HG02870 (cell line): ENCODE measurements around the gene WWP2.

Experiments used
- ATAC-seq: cut with Tn5 transposase; IDR thresholded peaks from one replicate; pipeline ENCODE4 v1.9.1; 2021; ENCODE audit warnings: mild to moderate bottlenecking, moderate library complexity; ENCODE audit not compliant: unreplicated experiment

WWP2 gene

GRCh38 chr16:69829338-69829737, 67.2 kb downstream of the WWP2 start:
- ATAC-seq: no peak

- ATAC-seq: no peak
Measured at GRCh38 chr16:69830146-69830533, 68.0 kb downstream of the WWP2 start.

- no peak for ATAC-seq
Measured at GRCh38 chr16:69830534-69831211, 68.5 kb downstream of the WWP2 start.

GRCh38 chr16:69831212-69832123, 69.3 kb downstream of the WWP2 start:
- no peak for ATAC-seq

GRCh38 chr16:69833357-69834282, 71.5 kb downstream of the WWP2 start:
- no peak for ATAC-seq

GRCh38 chr16:69834807-69835466, 72.8 kb downstream of the WWP2 start:
- ATAC-seq: peak; percentile 47

- no peak for ATAC-seq
Measured at GRCh38 chr16:69836257-69836656, 74.1 kb downstream of the WWP2 start.

GRCh38 chr16:69837380-69837779, 75.2 kb downstream of the WWP2 start:
- no peak for ATAC-seq

GRCh38 chr16:69838489-69838888, 76.4 kb downstream of the WWP2 start:
- no peak for ATAC-seq

- ATAC-seq: no peak
Measured at GRCh38 chr16:69839240-69839688, 77.1 kb downstream of the WWP2 start.

- ATAC-seq: no peak
Measured at GRCh38 chr16:69839798-69840409, 77.8 kb downstream of the WWP2 start.

- no peak for ATAC-seq
Measured at GRCh38 chr16:69840975-69841374, 78.8 kb downstream of the WWP2 start.

GRCh38 chr16:69844441-69844840, 82.3 kb downstream of the WWP2 start:
- no peak for ATAC-seq

GRCh38 chr16:69845181-69845580, 83.0 kb downstream of the WWP2 start:
- ATAC-seq: no peak

GRCh38 chr16:69847643-69848042, 85.5 kb downstream of the WWP2 start:
- ATAC-seq: no peak

GRCh38 chr16:69848637-69849545, 86.8 kb downstream of the WWP2 start:
- ATAC-seq: no peak

GRCh38 chr16:69851491-69852240, 89.5 kb downstream of the WWP2 start:
- no peak for ATAC-seq

- ATAC-seq: no peak
Measured at GRCh38 chr16:69852815-69853214, 90.7 kb downstream of the WWP2 start.
